Panc1 (cell line): ENCODE measurements around the gene MYO1B. TPM values are rescaled to one million over a fixed set of nuclear protein-coding genes. Genes with fewer than 3 reads are reported as not detected.

Experiments used
- ATAC-seq: fragments of 200-7000 bp; cut with Tn5 transposase; 2 replicates; pipeline ENCODE4 v1.9.1; 2020; ENCODE audit warnings: mild to moderate bottlenecking, moderate library complexity
- BruUV-seq: library from RNA; stranded (reverse); fragments of 400-500 nt; replicated peaks from 2 replicates; lab custom pipeline; 2021; lab: Mats Ljungman, UMichigan
- CTCF ChIA-PET: fragments of 300-600 bp; sonication (Branson Sonifier 250); formaldehyde crosslinking; loops from one replicate; lab custom pipeline; 2022; ENCODE audit warnings: antibody characterized with exemption; lab: Charles Lee
- POLR2A ChIA-PET: fragments of 300-600 bp; sonication (Branson Sonifier 250); formaldehyde crosslinking; loops from one replicate; lab custom pipeline; 2022; ENCODE audit warnings: antibody characterized with exemption; lab: Charles Lee
- DNase-seq: peaks from one replicate; pipeline ENCODE4 v3.0.0-alpha.2; 2010; ENCODE audit warnings: low read depth, low spot score
- H3K27ac ChIP-seq: 2 replicates; pipeline ENCODE4 v1.5.1; 2011; ENCODE audit warnings: mild to moderate bottlenecking, low read length, inconsistent platforms
- H3K27me3 ChIP-seq: fragments of 200-500 bp; sonication (Bioruptor generic); 2 replicates; pipeline ENCODE4 v1.6.0; 2014; ENCODE audit warnings: low read length, inconsistent platforms; ENCODE audit not compliant: control insufficient read depth, insufficient read depth
- H3K36me3 ChIP-seq: fragments of 200-500 bp; sonication (Bioruptor generic); 2 replicates; pipeline ENCODE4 v1.5.1; 2014; ENCODE audit warnings: inconsistent platforms, mild to moderate bottlenecking, low read length, moderate library complexity; ENCODE audit not compliant: control insufficient read depth, insufficient read depth
- H3K4me1 ChIP-seq: 2 replicates; pipeline ENCODE4 v1.5.1; 2011; ENCODE audit warnings: inconsistent platforms, mild to moderate bottlenecking, low read length, moderate library complexity; ENCODE audit not compliant: control insufficient read depth, insufficient read depth
- H3K4me3 ChIP-seq, 2 experiments: 2 replicates each; pipeline ENCODE4 v1.5.1; 2011 to 2012; ENCODE audit warnings: low read depth in 2 of 2, low read length in 2 of 2, mild to moderate bottlenecking in 2 of 2, inconsistent platforms in 1 of 2, moderate library complexity in 1 of 2
- H3K9me3 ChIP-seq: fragments of 200-500 bp; sonication (Bioruptor generic); 2 replicates; pipeline ENCODE4 v1.5.1; 2014; ENCODE audit warnings: low read depth, mild to moderate bottlenecking, inconsistent platforms, low read length, moderate library complexity; ENCODE audit not compliant: control insufficient read depth, insufficient read depth
- CTCF ChIP-seq: fragments of 450-650 bp; IDR thresholded peaks from 2 replicates; pipeline ENCODE4 v1.5.1; 2017; ENCODE audit warnings: mild to moderate bottlenecking
- POLR2AphosphoS5 ChIP-seq: IDR thresholded peaks from 2 replicates; pipeline ENCODE4 v1.6.1; 2012; ENCODE audit warnings: mild to moderate bottlenecking, low read depth, low read length, moderate library complexity
- REST ChIP-seq, 2 experiments: IDR thresholded peaks; 2 replicates each; pipeline ENCODE4 v1.6.1; 2011 to 2012; ENCODE audit warnings: low read depth in 2 of 2, control low read depth in 1 of 2, low read length in 1 of 2, mild to moderate bottlenecking in 1 of 2, moderate library complexity in 1 of 2; ENCODE audit not compliant: insufficient read depth in 1 of 2
- SIN3A ChIP-seq: IDR thresholded peaks from 2 replicates; pipeline ENCODE4 v1.6.1; 2012; ENCODE audit warnings: low read depth, mild to moderate bottlenecking, low read length, moderate library complexity, borderline replicate concordance; ENCODE audit not compliant: insufficient read depth
- TCF7L2 ChIP-seq: IDR thresholded peaks from 2 replicates; pipeline ENCODE4 v1.6.1; 2011; ENCODE audit warnings: mild to moderate bottlenecking, low read depth, low read length, inconsistent platforms
- in situ Hi-C: cut with HindIII; loops from 2 replicates; pipeline ENCODE4 v1.10.0; 2016; ENCODE audit warnings: low sequenced_read_pairs, low pct_unique_long_range_greater_than_20kb
- intact Hi-C: fragments of 100-400 bp; cut with micrococcal nuclease; formaldehyde crosslinking; loops from one replicate; pipeline ENCODE4 v1.10.0; 2022; ENCODE audit not compliant: unreplicated experiment
- total RNA-seq: library from RNA; stranded (reverse); gene quantifications from one replicate; pipeline ENCODE4 v1.2.1, GENCODE V29; 2021; ENCODE audit not compliant: unreplicated experiment

The MYO1B gene
- total RNA-seq, 1 experiment from 2014 or later: 51.5 TPM

DNA sequence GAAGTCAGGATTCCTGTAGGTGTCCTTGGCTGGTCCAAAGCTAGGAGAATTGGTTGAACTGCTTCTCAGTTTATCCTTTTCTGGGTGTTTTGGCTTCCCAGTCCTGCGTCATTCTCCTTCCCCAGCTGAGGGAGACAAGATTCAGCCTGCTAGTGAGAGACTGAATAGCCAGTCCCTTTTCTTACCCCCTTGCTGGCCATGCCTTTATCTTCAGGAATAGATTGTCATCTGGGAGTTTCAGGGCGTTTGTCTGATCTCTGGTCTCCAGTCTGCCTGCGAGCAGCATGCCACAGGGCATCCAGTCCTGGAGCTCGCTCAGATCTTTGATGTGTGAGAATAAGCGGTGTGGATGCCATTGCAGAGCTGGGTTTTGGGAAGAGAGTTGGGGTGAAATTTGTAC lies 5.8 kb downstream of the MYO1B start:
- ChIA-PET POLR2A (no interaction called here), CTCF (interaction anchor here (0.6 kb wide), 1 partner anchor 304 kb away, joined by 4 read pairs; no protein-coding TSS in a partner anchor)
- no peak for ATAC-seq
- intact Hi-C loops: no loop called here
- Histone ChIP-seq H3K4me1 (peaks cover 51% of the 10 kb centered on the region), H3K9me3 (no peaks in the 10 kb centered on the region), H3K36me3 (no peaks in the 10 kb centered on the region), H3K4me3 (no peak overlapping the region), H3K27me3 (no peaks in the 10 kb centered on the region), H3K27ac (no peak overlapping the region)
- no TSS peak for BruUV-seq
- TF ChIP-seq POLR2AphosphoS5: no peak
- TF ChIP-seq TCF7L2: no peak
- no peak for TF ChIP-seq SIN3A
- no peak for TF ChIP-seq REST (IDR thresholded peaks at IDR 0.05; ENCODE audit: insufficient read depth in 1 of 2, low read depth in 2 of 2, low read length in 1 of 2)
- TF ChIP-seq CTCF: no peak
- DNase-seq: no peak
- in situ Hi-C loops: no loop called here

DNA sequence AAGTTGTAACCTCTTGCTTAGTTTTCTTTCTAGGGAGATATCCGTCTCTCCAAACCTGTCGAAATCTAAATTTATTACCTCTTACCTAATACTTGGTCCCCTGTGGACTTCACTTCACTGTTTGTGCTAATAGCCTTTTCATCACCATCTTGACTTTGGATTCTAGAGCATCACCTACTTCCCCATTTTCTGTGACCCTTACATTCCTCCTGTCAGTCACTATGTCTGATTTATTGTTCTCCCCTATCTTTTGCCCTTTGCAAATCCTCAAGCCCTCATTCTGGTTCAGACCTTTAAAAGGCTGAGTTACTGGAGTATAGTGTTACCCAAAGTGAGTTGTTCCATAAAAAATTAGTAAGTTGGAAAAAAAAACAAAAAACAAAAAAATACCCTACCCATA lies 7.5 kb downstream of the MYO1B start:
- no peak overlapping the region for H3K27ac ChIP-seq

More for the DNA sequence above, 7.5 kb downstream of the MYO1B start:
- no peak for ATAC-seq
- intact Hi-C loops (no loop called here), in situ Hi-C loops (no loop called here)
- ChIA-PET CTCF (no interaction called here), POLR2A (interaction anchor here (0.7 kb wide), 1 partner anchor 218 kb away, joined by 5 read pairs; no protein-coding TSS in a partner anchor)
- Histone ChIP-seq H3K27me3 (no peaks in the 10 kb centered on the region), H3K4me1 (peaks cover 38% of the 10 kb centered on the region), H3K9me3 (no peaks in the 10 kb centered on the region), H3K36me3 (no peaks in the 10 kb centered on the region), H3K4me3 (no peak overlapping the region)
- no peak for DNase-seq
- TF ChIP-seq SIN3A (no peak), POLR2AphosphoS5 (no peak), CTCF (no peak)
- no TSS peak for BruUV-seq
